ENCODE measurements around the gene HSDL2. TPM values are rescaled to one million over a fixed set of nuclear protein-coding genes. Genes with fewer than 3 reads are reported as not detected.

HSDL2 gene
- 31.3 and 41.8 TPM in 2 replicates for total RNA-seq

DNA sequence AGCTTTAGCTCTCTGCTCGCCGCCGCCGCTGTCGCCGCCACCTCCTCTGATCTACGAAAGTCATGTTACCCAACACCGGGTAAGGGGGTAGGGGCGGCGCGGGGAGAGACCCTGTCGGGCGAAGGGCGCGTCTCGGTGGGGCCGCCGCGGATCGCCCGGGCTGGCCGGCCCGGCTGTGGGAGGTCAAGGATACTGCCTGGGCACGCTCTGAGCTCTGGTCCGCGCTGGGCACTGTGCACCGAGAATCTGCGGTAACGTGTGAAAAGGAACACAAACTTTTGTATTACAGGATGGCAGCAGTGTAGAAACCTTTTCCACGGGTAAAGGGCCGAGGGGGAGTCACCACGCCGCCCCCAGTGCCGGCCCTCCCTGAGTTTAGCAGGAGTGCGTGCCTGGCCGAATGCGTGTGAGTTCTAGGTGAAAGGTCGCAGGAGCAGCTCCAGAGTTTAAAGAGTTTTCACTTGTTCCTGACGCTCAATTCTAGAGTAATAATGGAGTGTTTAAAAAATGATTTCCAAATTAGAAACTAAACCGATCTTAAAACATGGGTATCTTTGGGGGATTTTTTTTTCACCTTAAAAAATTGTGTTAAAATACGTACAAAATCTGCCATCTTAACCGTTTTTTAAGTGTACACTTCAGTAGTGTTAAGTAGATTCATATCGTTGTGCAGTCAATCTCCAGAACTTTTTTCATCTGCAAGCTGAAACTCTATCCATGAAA, at the start of gene HSDL2:
HSDL2 (plus strand) TSS at position 7 of the 723 bp plus-strand sequence; CDS start at position 63, 56 bp downstream.

DNA sequence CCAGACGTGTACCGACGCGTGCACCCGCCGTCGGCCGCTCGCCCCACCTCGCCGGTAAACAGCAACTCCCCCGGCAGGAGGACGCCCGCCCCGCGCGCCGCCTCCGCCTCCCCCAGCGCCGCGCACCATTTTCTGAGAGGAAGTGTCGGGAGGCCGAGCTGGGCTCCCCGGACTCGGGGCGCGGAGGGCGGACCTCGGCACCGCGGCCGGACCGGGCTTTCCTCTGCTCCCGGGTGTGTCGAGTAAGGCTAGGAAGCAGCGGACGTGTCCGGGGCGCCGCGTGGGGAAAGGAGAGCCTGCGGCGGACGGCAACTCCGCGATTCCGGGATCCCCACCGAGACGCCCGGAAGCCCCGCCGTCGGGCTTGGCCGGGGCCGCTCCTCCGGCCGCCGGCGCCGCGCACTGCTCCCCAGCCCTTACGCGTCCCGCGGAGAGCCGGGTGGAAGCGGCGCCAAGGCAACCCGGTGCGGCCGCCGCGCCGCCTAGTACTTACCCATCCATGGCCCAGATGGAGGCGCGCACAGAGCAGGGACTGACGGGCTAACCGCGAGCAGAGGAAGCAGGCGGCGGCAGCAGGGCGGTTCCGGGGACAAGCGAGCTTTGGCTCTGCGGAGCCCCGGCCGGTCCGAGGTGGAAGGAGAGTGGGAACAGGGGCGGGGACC, 46.8 kb upstream of the HSDL2 start, which contains the start of gene PTBP3:
PTBP3 (minus strand) TSS at position 643 of the 662 bp plus-strand sequence. CDS start 35,754 bp downstream, outside the sequence.

DNA sequence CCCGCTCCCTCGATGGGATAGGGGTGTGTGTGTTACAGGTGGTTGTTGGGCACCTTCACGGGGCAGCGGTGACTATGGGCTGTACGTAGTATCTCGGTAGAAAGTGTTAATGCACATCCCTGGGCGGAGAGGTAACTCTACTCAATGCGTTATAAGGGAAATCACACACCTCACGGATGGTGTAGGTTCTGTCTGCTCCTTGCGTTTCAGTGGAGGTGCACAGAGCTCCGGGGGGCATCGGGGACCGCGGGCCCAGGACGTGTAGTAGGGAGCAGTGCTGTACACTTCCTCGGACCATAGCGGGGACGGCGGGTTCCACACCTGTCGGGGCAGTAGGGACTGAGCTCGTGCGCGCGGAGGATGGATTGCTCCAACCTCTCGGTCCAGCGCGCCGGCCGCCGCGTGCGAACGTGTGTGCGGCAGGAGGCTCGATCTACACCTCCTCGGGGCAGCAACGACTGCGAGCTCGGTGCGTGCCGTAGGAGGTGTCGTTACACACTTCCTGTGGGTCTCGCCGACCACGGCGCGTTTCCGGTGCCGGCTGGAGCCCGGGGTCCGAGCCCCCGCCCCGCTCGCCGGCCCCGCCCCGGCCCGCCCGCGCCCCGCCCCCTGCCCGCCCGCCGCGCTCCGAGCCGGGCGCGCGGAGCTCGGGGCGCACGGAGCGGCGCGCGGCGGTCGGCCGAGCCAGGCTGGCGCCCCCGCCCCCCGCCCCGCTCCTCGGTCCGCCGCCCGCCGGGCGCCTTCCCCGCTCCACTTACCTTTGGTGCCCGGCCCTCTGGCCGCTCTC, 106.5 kb downstream of the HSDL2 start, which contains the start of gene KIAA1958:
KIAA1958 (plus strand) TSS at position 607 of the 787 bp plus-strand sequence. CDS start 87,254 bp downstream, outside the sequence.

Other genes with a start within 250 kb of the HSDL2 start
- 31.6 and 38.0 TPM in 2 replicates for gene SUSD1, start 204.8 kb upstream of the HSDL2 start, total RNA-seq
- gene PTBP3, start 46.5 kb upstream of the HSDL2 start, total RNA-seq = 25.3 and 31.6 TPM in 2 replicates
- gene KIAA1958, start 106.7 kb downstream of the HSDL2 start, total RNA-seq = 1.9 and 2.3 TPM in 2 replicates